Astrocyte of the cerebellum (primary cell): ENCODE measurements around the gene RAB43.

Experiments
- DNase-seq: peaks from one replicate; pipeline ENCODE4 v3.0.0-alpha.2; 2011; ENCODE audit warnings: low read depth
- H3K4me3 ChIP-seq: 2 replicates; pipeline ENCODE4 v1.5.1; 2011; ENCODE audit warnings: mild to moderate bottlenecking, low read depth, low read length, moderate library complexity
- CTCF ChIP-seq: IDR thresholded peaks from 2 replicates; pipeline ENCODE4 v1.5.1; 2012; ENCODE audit warnings: low read length, low read depth, moderate library complexity, mild to moderate bottlenecking; ENCODE audit errors: missing control alignments
- in situ Hi-C: cut with HindIII; loops from 2 replicates; pipeline ENCODE4 v1.10.0; 2017; ENCODE audit warnings: low sequenced_read_pairs

Gene RAB43

GRCh38 chr3:129061023-129061887 is 60.3 kb downstream of the RAB43 start:
- in situ Hi-C loops = loop anchor here (5.0 kb wide), 2 partner anchors 56 to 64 kb away; no protein-coding TSS in a partner anchor
- DNase-seq = no peak
- no peak for TF ChIP-seq CTCF
- H3K4me3 ChIP-seq = no peak overlapping the region

- TF ChIP-seq CTCF = no peak
- DNase-seq = no peak
- H3K4me3 ChIP-seq = no peak within 1 kb of the TSS
- in situ Hi-C loops = loop anchor here (5.0 kb wide), 2 partner anchors 57 to 63 kb away; no protein-coding TSS in a partner anchor
These were observed 61.2 kb downstream of the RAB43 start, which contains the start of gene GP9 for GRCh38 chr3:129060276-129061022. GP9 (plus strand) TSS chr3:129060779; CDS start chr3:129061740, 961 bp downstream.

GRCh38 chr3:129059311-129059958 is 62.2 kb downstream of the RAB43 start:
- no peak overlapping the region for H3K4me3 ChIP-seq
- no peak for TF ChIP-seq CTCF
- DNase-seq = no peak
- in situ Hi-C loops = no loop called here

- TF ChIP-seq CTCF = no peak
- in situ Hi-C loops = no loop called here
- H3K4me3 ChIP-seq = no peak overlapping the region
- no peak for DNase-seq
These were observed 63.0 kb downstream of the RAB43 start for GRCh38 chr3:129058441-129059200.

GRCh38 chr3:129057249-129057648 is 64.4 kb downstream of the RAB43 start:
- in situ Hi-C loops = no loop called here
- no peak for DNase-seq
- H3K4me3 ChIP-seq = no peak overlapping the region
- no peak for TF ChIP-seq CTCF
